ENCODE results near the gene FABP6.

Gene FABP6

GRCh38 chr5:160237571-160238093 lies 8.3 kb downstream of the FABP6 start:
- ChIA-PET CTCF (no interaction called here), POLR2A (no interaction called here)
- no peak for TF ChIP-seq ZNF530 (tag by site-specific recombination; IDR thresholded peaks at IDR 0.05; ENCODE audit: low read depth)
- peak; percentile 69; the same call in 1 of the 2 replicates for TF ChIP-seq REST (tag by site-specific recombination; IDR thresholded peaks at IDR 0.05)
- TF ChIP-seq ZNF791 (tag by site-specific recombination; IDR thresholded peaks at IDR 0.05), result no peak
- TF ChIP-seq ZNF529 (tag by site-specific recombination; IDR thresholded peaks at IDR 0.05; ENCODE audit: insufficient replicate concordance), result no peak
- Histone ChIP-seq H3K36me3 (ENCODE audit: control insufficient read depth in 2 of 2, insufficient read depth in 1 of 2, low read length in 2 of 2) (no peaks in the 10 kb centered on the region), H3K4me3 (ENCODE audit: low read depth, low read length) (no peak overlapping the region), H3K27ac (ENCODE audit: extremely low read depth, low read depth, low read length) (no peak overlapping the region), H3K9me3 (ENCODE audit: control insufficient read depth, insufficient read depth, low read depth, low read length) (no peaks in the 10 kb centered on the region), H3K4me1 (ENCODE audit: control insufficient read depth, insufficient read depth, low read length) (no peaks in the 10 kb centered on the region)

- Histone ChIP-seq H3K4me3 (ENCODE audit: low read depth, low read length) (no peak overlapping the region), H3K4me1 (ENCODE audit: control insufficient read depth, insufficient read depth, low read length) (no peaks in the 10 kb centered on the region), H3K27ac (ENCODE audit: extremely low read depth, low read depth, low read length) (no peak overlapping the region), H3K36me3 (ENCODE audit: control insufficient read depth in 2 of 2, insufficient read depth in 1 of 2, low read length in 2 of 2) (no peaks in the 10 kb centered on the region), H3K9me3 (ENCODE audit: control insufficient read depth, insufficient read depth, low read depth, low read length) (no peaks in the 10 kb centered on the region)
- POLR2A ChIA-PET, result no interaction called here
- CTCF ChIA-PET, result interaction anchor here (0.6 to 0.9 kb wide), 2 partner anchors 105 to 191 kb away, joined by 3 to 6 read pairs; no protein-coding TSS in a partner anchor
- peak; percentile 40 for TF ChIP-seq ZFHX2 (tag by site-specific recombination; conservative IDR thresholded peaks at IDR 0.05)
- TF ChIP-seq EGR2 (tag by site-specific recombination; IDR thresholded peaks at IDR 0.05; ENCODE audit: low read depth), result peak; percentile 39; the same call in 1 of the 2 replicates
- TF ChIP-seq ZIC2 (tag by site-specific recombination; IDR thresholded peaks at IDR 0.05), result no peak
Measured at GRCh38 chr5:160240350-160240749, 11.0 kb downstream of the FABP6 start.

DNA sequence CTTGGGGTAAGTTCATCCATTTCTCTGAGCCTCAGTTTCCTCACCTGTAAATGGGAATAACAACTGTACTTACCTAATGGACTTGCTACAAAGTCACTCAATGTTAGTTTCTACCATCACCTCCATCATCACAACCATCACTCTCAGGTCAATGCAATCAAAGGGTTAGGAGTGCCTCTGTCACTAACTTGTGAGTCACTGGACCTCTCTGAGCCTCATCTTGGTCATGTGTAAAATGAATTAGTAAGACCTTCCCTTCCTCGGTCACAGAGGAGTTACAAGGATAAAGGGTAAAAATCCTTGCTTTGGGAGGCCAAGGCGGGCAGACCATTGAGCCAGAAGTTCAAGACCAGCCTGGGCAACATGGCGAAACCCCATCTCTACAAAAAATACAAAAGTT lies 12.8 kb downstream of the FABP6 start:
- Histone ChIP-seq H3K36me3 (ENCODE audit: control insufficient read depth in 2 of 2, insufficient read depth in 1 of 2, low read length in 2 of 2) (no peaks in the 10 kb centered on the region), H3K9me3 (ENCODE audit: control insufficient read depth, insufficient read depth, low read depth, low read length) (no peaks in the 10 kb centered on the region), H3K4me3 (ENCODE audit: low read depth, low read length) (no peak overlapping the region), H3K27ac (ENCODE audit: extremely low read depth, low read depth, low read length) (no peak overlapping the region), H3K4me1 (ENCODE audit: control insufficient read depth, insufficient read depth, low read length) (no peaks in the 10 kb centered on the region)
- CTCF ChIA-PET, result interaction anchor here (0.7 to 2.5 kb wide), 5 partner anchors 21 to 103 kb away, joined by 3 to 12 read pairs (median 3); no protein-coding TSS in a partner anchor
- TF ChIP-seq ZNF544 (tag by site-specific recombination; IDR thresholded peaks at IDR 0.05) (no peak), ZNF596 (tag by site-specific recombination; IDR thresholded peaks at IDR 0.05) (no peak)
- POLR2A ChIA-PET, result no interaction called here

GRCh38 chr5:160245506-160246086 lies 16.3 kb downstream of the FABP6 start:
- ChIA-PET CTCF (interaction anchor here (0.6 kb wide), 1 partner anchor 47 kb away, joined by 3 read pairs; no protein-coding TSS in a partner anchor), POLR2A (no interaction called here)
- Histone ChIP-seq H3K4me1 (ENCODE audit: control insufficient read depth, insufficient read depth, low read length) (no peaks in the 10 kb centered on the region), H3K36me3 (ENCODE audit: control insufficient read depth in 2 of 2, insufficient read depth in 1 of 2, low read length in 2 of 2) (no peaks in the 10 kb centered on the region), H3K9me3 (ENCODE audit: control insufficient read depth, insufficient read depth, low read depth, low read length) (no peaks in the 10 kb centered on the region), H3K4me3 (ENCODE audit: low read depth, low read length) (no peak overlapping the region), H3K27ac (ENCODE audit: extremely low read depth, low read depth, low read length) (no peak overlapping the region)
- TF ChIP-seq KLF9 (tag by site-specific recombination; IDR thresholded peaks at IDR 0.05; ENCODE audit: low read depth), result no peak
- TF ChIP-seq YY2 (tag by site-specific recombination; IDR thresholded peaks at IDR 0.05), result no peak
- no peak for TF ChIP-seq ZNF610 (tag by site-specific recombination; IDR thresholded peaks at IDR 0.05; ENCODE audit: borderline replicate concordance)
- TF ChIP-seq PRDM10 (tag by site-specific recombination; IDR thresholded peaks at IDR 0.05), result no peak
- no peak for TF ChIP-seq ZNF426 (tag by site-specific recombination; IDR thresholded peaks at IDR 0.05)
- TF ChIP-seq FEZF1 (tag by site-specific recombination; IDR thresholded peaks at IDR 0.05), result no peak
- TF ChIP-seq TCF7L2 (IDR thresholded peaks at IDR 0.05; ENCODE audit: borderline replicate concordance, low read depth, low read length), result no peak
- TF ChIP-seq ZBTB8A (tag by site-specific recombination; IDR thresholded peaks at IDR 0.05), result no peak
- TF ChIP-seq KLF7 (tag by site-specific recombination; IDR thresholded peaks at IDR 0.05; ENCODE audit: borderline replicate concordance), result no peak
